Large intestine (tissue), 3 donors: Measurements from ENCODE around the gene TDRD9. TPM values are rescaled to one million over a fixed set of nuclear protein-coding genes. Genes with fewer than 3 reads are reported as not detected.

Source experiments
- DNase-seq, 2 donors: peaks; one replicate each; pipeline versions ENCODE4 v3.0.0 to v3.0.0-alpha.2; 2013
- H3K27ac ChIP-seq: one replicate; pipeline ENCODE4 v1.5.1; 2013; ENCODE audit warnings: low read length
- H3K27me3 ChIP-seq: 2 replicates; pipeline ENCODE4 v1.6.1; 2013; ENCODE audit warnings: low read length; ENCODE audit not compliant: control insufficient read depth, insufficient read depth
- H3K36me3 ChIP-seq: 2 replicates; pipeline ENCODE4 v1.6.1; 2013; ENCODE audit warnings: low read length; ENCODE audit not compliant: control insufficient read depth, insufficient read depth
- H3K4me1 ChIP-seq: one replicate; pipeline ENCODE4 v1.6.1; 2013; ENCODE audit warnings: low read length; ENCODE audit not compliant: control insufficient read depth, insufficient read depth
- H3K4me3 ChIP-seq: one replicate; pipeline ENCODE4 v1.5.1; 2013; ENCODE audit warnings: low read length
- H3K9me3 ChIP-seq: one replicate; pipeline ENCODE4 v1.6.1; 2013; ENCODE audit warnings: mild to moderate bottlenecking, low read depth, low read length, moderate library complexity; ENCODE audit not compliant: control insufficient read depth
- WGBS: methylation state at CpG from one replicate; pipeline ENCODE4 v1.1.5; 2013; ENCODE audit warnings: low lambda C conversion rate; ENCODE audit not compliant: insufficient coverage; 5-methylcytosine and 5-hydroxymethylcytosine counted together
- polyA plus RNA-seq: library from polyadenylated mRNA; unstranded; fragments of 120-200 nt; gene quantifications from one replicate; pipeline ENCODE4 v1.2.1, GENCODE V29; 2013

Gene TDRD9
- polyA plus RNA-seq, 1 donor, result 0.46 TPM

DNA sequence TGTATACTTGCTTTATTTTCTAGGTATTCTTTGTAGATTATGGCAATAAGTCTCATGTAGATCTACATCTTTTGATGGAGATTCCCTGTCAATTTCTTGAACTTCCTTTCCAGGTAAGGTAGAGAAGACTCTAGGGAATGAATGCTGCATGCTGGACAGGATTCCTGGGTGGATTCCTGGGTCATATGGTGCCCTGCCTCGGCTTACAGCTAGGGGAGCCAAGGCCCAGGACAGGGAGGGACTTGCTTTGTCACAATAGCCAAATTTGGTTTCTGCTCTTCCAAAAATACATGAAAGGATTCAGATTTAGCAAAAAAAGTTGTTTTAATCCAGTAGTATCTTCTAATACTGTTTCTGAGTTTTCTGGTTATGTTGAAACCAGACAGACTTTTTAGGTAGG lies 97.8 kb downstream of the TDRD9 start:
- no peaks in the 10 kb centered on the region for H3K9me3 ChIP-seq
- no CpG with 5 or more reads among the region's 1 CpG for WGBS
- H3K4me1 ChIP-seq, result no peaks in the 10 kb centered on the region
- DNase-seq, result no peak
- H3K36me3 ChIP-seq, result no peaks in the 10 kb centered on the region
- H3K27me3 ChIP-seq, result no peaks in the 10 kb centered on the region
- H3K27ac ChIP-seq, result no peak overlapping the region
- no peak overlapping the region for H3K4me3 ChIP-seq

DNA sequence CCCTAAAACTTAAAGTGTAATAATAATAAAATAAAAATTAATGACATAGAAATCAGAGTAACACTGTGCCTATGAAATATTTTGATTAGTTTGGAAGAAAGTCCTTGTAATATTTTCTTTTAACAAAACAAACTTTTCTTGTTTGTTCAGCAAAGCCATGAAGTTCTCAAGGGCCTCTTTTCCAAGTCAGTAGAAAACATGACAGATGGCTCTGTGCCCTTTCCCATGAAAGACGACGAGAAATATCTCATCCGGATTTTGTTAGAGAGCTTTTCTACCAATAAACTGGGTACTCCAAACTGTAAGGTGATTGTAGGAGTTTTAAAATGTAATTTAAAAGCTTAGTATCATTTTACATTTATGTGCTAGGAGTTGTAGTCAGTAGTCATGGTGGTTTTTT lies 102.7 kb downstream of the TDRD9 start:
- no peak for DNase-seq
- no CpG with 5 or more reads among the region's 3 CpGs for WGBS
- no peaks in the 10 kb centered on the region for H3K36me3 ChIP-seq

DNA sequence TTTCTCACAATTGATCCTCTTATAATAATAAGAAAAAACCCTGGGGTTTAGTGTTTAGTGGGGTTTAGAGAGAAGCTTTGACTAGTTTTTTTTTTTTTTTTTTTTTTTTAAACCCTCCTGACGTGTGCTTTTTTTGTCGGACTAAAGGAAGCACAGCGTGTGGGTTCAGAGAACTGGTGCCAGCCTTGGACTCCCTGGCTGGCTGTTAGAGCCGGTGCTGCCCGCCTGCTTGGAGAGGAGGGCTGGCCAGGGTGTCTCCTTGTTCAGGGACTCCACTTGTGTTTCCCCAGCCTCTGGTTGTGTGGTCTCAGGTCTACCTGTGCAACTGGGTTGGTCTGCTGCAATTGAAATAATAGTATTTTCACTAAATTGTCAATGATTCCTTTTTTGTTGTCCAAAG lies 103.1 kb downstream of the TDRD9 start:
- no peak for DNase-seq
- Histone ChIP-seq H3K36me3 (no peaks in the 10 kb centered on the region), H3K4me1 (no peaks in the 10 kb centered on the region), H3K4me3 (no peak overlapping the region), H3K27me3 (peaks cover 2% of the 10 kb centered on the region), H3K27ac (no peak overlapping the region), H3K9me3 (no peaks in the 10 kb centered on the region)
- no CpG with 5 or more reads among the region's 5 CpGs for WGBS

More for the DNA sequence above, 102.7 kb downstream of the TDRD9 start:
- Histone ChIP-seq H3K27ac (no peak overlapping the region), H3K4me1 (no peaks in the 10 kb centered on the region), H3K27me3 (peaks cover 2% of the 10 kb centered on the region), H3K9me3 (no peaks in the 10 kb centered on the region), H3K4me3 (no peak overlapping the region)

DNA sequence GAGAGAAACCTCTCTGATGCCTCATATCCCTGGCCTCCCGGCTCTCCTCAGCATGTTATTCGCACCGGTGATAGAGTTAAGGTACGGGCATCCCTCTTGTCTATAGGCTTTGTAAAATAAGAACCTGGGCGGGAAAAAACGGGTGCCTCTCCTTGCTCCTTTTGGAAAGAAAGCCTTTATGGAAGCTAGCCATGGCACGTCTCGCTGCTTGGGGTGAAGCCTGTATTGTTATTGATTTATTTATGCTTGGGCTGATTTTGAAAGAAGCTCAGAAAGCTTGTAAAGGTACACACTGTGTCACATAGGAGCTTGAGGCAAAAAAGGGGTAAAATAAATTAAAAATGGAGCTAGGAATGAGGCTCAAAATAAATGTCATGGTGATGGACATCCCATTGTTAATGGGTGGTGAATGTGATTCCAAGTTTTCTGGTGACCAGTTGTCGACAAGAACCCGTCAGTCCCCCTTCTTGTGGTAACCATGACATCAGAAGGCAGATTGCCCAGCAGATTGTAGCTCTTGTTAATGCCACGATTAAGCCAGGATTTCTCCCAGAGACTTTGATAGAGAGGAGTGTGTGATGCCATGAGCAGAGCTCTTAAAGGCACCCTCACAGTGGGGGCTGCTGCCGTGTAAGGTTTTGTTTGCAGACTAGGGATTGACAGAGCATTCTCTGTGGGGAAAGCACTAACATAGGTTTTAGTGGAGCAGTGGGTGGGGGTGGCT lies 106.9 kb downstream of the TDRD9 start:
- H3K9me3 ChIP-seq, result no peaks in the 10 kb centered on the region
- H3K27me3 ChIP-seq, result peaks cover 7% of the 10 kb centered on the region
- no peak for DNase-seq
- no peak overlapping the region for H3K4me3 ChIP-seq
- H3K36me3 ChIP-seq, result no peaks in the 10 kb centered on the region
- no peak overlapping the region for H3K27ac ChIP-seq
- no peaks in the 10 kb centered on the region for H3K4me1 ChIP-seq
- WGBS, result 80% methylated on average over 4 of the region's 12 CpGs

DNA sequence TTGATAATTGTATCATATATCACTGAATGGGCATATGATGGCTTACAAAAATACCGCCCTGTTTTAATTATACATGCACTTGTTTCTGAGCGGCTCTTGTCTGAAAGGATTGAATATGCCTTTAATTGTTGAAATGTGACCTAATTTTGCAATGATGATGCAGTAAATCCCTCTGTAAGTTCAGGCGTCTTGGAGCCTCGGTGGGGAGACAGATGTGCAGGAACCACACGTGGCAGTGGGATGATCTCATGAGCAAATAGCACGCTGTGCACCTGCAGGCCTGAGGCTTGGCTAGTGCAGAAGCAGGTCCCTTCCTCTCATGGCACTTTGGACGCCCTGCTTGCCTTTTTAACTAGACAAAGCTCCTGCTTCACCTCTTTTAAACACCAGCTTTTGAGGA lies 108.0 kb downstream of the TDRD9 start:
- no CpG with 5 or more reads among the region's 7 CpGs for WGBS

DNA sequence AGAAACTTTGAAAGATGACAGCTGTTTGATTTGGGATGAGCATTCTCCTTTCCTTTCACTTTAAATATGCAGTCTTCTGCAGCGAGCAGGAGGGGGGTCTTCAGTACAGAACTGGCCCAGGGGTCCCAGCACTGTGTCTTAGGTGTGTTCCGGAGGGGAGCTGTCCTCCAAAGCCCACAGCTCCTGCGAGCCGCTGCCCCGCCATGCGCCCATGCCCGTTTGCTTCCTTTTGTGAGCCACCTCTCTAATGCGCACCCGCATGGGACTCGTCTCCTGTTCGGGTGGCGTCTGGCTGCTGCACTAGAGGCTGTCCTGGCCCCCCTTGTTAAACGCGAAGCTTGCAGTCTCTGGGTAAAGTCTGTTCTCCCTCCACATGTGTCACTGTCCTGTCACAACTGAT lies 108.8 kb downstream of the TDRD9 start:
- no peak for DNase-seq
- H3K36me3 ChIP-seq, result no peaks in the 10 kb centered on the region
- H3K27ac ChIP-seq, result no peak overlapping the region
- H3K4me1 ChIP-seq, result no peaks in the 10 kb centered on the region
- WGBS, result no CpG with 5 or more reads among the region's 14 CpGs
- H3K27me3 ChIP-seq, result peaks cover 16% of the 10 kb centered on the region
- no peak overlapping the region for H3K4me3 ChIP-seq
- no peaks in the 10 kb centered on the region for H3K9me3 ChIP-seq

More for the DNA sequence above, 108.0 kb downstream of the TDRD9 start:
- Histone ChIP-seq H3K27me3 (peaks cover 13% of the 10 kb centered on the region), H3K4me3 (no peak overlapping the region), H3K36me3 (no peaks in the 10 kb centered on the region), H3K4me1 (no peaks in the 10 kb centered on the region), H3K27ac (no peak overlapping the region), H3K9me3 (no peaks in the 10 kb centered on the region)
- DNase-seq, result no peak

DNA sequence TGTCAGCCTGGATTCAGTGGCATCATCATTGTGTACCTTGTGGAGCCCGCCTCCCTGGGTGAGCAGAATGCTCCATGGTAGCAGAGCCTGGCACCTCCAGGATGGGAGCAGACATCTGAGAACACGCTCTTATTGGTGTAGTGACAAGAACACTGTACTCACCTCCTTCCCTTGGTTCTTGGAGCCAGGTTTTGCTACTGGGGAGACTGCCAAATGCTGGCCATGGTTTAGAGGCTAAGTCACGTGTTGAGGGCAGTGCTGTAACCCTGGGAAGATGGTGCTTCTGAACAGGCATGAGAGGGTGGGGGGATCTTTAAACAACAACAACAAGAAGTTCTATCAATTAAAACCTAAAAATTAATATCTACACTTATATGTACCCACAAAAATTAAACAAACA lies 109.6 kb downstream of the TDRD9 start:
- Histone ChIP-seq H3K9me3 (no peaks in the 10 kb centered on the region), H3K27ac (no peak overlapping the region), H3K4me3 (no peak overlapping the region), H3K36me3 (no peaks in the 10 kb centered on the region), H3K27me3 (peaks cover 16% of the 10 kb centered on the region), H3K4me1 (no peaks in the 10 kb centered on the region)
- DNase-seq, result no peak
- no CpG with 5 or more reads among the region's 3 CpGs for WGBS

DNA sequence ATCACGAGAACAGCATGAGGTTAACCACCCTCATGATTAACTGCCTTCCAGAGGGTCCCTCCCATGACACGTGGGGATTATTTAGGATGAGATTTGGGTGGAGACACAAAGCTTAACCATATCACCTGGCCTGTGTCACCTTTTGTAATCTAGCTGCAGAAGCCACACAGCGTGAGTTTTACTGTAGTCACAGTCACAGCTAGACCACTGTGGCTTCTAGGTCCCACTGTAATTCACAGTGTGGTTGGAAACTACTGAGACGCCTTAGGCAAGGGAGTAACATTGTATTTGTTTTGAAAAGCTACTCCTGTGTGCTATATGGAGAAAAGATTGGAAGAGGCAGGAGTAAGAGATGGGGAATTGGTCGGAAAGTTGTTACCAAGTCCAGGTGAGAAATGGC lies 111.0 kb downstream of the TDRD9 start:
- Histone ChIP-seq H3K27me3 (peaks cover 13% of the 10 kb centered on the region), H3K4me1 (no peaks in the 10 kb centered on the region), H3K9me3 (no peaks in the 10 kb centered on the region), H3K36me3 (no peaks in the 10 kb centered on the region), H3K27ac (no peak overlapping the region), H3K4me3 (no peak overlapping the region)
- 100% methylated on average over 1 of the region's 5 CpGs for WGBS
- no peak for DNase-seq

DNA sequence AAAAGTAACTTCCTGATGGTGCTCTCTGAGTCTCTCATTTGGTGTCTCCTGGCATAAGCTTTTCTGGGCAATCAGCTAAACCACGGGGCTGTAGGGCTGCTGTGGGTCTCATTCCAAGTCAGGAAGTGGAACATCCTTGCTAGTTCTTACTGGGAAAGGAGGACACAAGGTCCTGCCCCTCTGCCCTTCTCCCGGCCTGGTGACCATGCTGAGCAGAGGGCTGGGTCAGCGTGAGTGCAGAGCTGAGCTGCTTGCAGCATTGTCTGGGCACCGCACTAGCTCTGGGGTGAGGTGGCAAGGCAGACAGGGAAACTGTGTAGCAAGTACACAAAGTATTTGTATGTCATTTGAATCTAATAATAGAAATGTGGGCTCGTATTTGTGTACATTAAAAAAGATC lies 112.3 kb downstream of the TDRD9 start:
- Histone ChIP-seq H3K4me3 (no peak overlapping the region), H3K9me3 (no peaks in the 10 kb centered on the region), H3K27ac (no peak overlapping the region), H3K4me1 (no peaks in the 10 kb centered on the region), H3K36me3 (no peaks in the 10 kb centered on the region), H3K27me3 (peaks cover 13% of the 10 kb centered on the region)
- WGBS, result 86% methylated on average over 1 of the region's 5 CpGs
- no peak for DNase-seq

DNA sequence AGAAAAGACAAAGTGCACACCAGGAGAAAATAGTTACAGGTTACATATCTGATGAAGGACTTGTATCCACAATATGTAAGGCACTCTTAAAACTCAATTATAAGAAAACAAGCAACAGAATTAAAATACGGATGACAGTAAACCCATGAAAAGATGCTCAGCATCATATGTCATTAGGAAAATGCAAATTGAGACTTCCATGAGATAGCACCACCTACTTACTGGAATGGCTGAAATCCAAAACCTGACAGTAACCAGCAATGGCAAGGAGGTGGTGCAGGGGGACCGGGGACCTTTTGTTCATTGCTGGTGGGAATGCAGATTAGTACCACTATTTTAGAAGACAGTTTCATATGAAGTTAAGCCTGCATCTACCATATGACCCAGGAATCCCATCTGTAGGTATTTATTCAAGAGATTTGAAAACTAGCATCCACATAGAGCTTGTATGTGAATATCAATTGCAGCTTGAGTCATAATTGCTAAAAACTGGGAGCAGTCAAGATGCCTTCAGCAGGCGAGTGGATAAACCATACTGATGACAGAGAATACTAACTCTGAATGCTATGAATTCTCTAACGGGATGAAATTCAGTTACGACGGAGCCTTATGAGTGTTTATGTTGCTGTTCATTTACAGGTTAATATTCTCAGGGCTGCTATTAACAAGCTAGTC lies 113.3 kb downstream of the TDRD9 start:
- Histone ChIP-seq H3K36me3 (no peaks in the 10 kb centered on the region), H3K4me3 (no peak overlapping the region), H3K27ac (no peak overlapping the region), H3K27me3 (peaks cover 13% of the 10 kb centered on the region), H3K9me3 (no peaks in the 10 kb centered on the region), H3K4me1 (no peaks in the 10 kb centered on the region)
- no peak for DNase-seq
- WGBS, result no CpG with 5 or more reads among the region's 6 CpGs

DNA sequence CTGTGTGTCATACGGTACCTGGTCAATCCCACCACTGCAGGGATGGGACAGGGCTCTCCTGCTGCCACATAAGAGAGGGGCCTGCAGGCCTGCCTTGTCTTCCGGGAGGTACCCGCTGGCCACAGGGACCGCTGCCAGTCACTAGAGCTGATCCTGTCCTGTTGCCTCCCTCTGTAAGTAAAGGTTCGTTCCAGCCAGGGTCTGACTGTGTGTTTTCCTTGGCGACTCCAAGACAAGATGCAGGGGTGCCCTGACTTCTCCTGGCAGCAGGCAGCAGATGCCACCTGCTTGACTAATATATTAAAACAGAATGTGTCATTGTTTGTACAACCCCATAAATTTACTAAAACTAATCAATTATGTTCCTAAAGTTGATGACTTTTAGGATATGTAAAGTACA lies 115.8 kb downstream of the TDRD9 start:
- no CpG with 5 or more reads among the region's 6 CpGs for WGBS
- Histone ChIP-seq H3K36me3 (no peaks in the 10 kb centered on the region), H3K27ac (no peak overlapping the region), H3K9me3 (no peaks in the 10 kb centered on the region), H3K4me3 (no peak overlapping the region), H3K27me3 (peaks cover 10% of the 10 kb centered on the region), H3K4me1 (no peaks in the 10 kb centered on the region)
- no peak for DNase-seq
